ENCODE results near the gene MRPL21. TPM values are rescaled to one million over a fixed set of nuclear protein-coding genes. Genes with fewer than 3 reads are reported as not detected.

Gene MRPL21
- total RNA-seq, 4 donors from 2014 or later: 61.0 to 75.5 (median 64.6) TPM

DNA sequence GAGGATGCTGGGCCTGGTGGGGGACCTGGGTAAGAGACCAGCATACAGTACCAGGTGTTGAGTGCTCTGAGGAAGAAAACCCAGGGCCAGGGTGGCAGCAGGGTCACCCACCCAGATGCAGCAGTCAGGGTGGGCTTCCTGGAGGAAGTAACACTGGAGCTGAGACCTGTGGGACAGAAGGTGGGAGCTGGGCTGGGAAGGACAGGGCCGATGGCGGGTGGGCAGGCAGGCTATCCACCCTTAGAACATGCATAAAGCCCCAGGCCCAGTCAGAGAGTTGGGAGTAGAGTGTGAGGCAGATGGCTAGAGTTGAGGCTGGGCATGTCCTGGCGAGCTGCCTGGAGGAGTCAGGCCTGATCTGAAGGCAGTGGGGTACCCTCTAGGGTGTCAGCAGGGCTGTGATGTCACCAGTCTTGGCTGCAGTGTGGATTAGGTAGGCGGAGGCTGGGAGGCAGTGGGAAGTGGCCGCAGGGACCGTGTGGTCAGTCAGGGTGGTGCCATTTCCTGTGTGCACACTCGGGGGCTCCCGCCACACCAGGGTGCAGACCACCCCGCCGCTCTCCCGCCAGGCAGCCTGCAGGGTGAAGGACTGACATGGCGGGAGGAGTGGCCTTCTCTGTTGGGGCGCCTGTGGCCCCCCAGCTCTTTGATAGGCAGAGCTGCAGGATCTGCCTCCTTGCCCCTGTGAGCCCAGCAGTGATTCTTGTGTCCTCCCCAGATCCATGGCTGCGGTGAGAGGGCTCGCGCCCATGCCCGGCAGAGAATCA is 35.4 kb upstream of the MRPL21 start:
- H3K36me3 ChIP-seq: peaks cover 0 to 64% of the 10 kb centered on the region in 2 donors
- no peak overlapping the region for H3K4me3 ChIP-seq
- no peak overlapping the region for H3K27ac ChIP-seq
- intact Hi-C loops (cut with DNase I; ENCODE audit: low total_unique reads): no loop called here
- H3K27me3 ChIP-seq: no peaks in the 10 kb centered on the region
- in situ Hi-C loops (cut with MboI; ENCODE audit: low sequenced_read_pairs in 4 of 4): no loop called here
- no peaks in the 10 kb centered on the region for H3K9me3 ChIP-seq
- DNase-seq: no peak
- no peaks in the 10 kb centered on the region for H3K4me1 ChIP-seq
- TF ChIP-seq, protein P1, sequence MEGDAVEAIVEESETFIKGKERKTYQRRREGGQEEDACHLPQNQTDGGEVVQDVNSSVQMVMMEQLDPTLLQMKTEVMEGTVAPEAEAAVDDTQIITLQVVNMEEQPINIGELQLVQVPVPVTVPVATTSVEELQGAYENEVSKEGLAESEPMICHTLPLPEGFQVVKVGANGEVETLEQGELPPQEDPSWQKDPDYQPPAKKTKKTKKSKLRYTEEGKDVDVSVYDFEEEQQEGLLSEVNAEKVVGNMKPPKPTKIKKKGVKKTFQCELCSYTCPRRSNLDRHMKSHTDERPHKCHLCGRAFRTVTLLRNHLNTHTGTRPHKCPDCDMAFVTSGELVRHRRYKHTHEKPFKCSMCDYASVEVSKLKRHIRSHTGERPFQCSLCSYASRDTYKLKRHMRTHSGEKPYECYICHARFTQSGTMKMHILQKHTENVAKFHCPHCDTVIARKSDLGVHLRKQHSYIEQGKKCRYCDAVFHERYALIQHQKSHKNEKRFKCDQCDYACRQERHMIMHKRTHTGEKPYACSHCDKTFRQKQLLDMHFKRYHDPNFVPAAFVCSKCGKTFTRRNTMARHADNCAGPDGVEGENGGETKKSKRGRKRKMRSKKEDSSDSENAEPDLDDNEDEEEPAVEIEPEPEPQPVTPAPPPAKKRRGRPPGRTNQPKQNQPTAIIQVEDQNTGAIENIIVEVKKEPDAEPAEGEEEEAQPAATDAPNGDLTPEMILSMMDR (IDR thresholded peaks at IDR 0.05 in 4 of 5, conservative IDR thresholded peaks at IDR 0.05 in 1 of 5): no peak
- TF ChIP-seq POLR2A (IDR thresholded peaks at IDR 0.05): no peak
- ATAC-seq: no peak

DNA sequence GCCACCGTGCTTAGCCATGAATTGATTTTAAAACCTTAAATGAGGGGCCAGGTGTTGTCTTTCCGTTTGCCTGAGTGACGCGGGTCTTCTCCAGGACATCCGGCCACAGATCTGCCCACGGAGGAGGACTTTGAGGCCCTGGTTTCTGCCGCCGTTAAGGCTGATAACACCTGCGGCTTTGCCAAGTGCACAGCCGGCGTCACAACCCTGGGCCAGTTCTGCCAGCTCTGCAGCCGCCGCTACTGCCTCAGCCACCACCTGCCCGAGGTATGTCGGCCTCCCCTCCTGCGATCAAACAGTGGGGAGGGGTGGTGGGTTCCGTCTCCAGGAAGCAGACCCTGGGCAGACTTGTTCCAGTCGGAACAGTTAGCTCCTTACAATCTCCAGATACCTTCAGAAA is 34.5 kb upstream of the MRPL21 start:
- in situ Hi-C loops (cut with MboI; ENCODE audit: low sequenced_read_pairs in 4 of 4): no loop called here
- ATAC-seq: no peak
- DNase-seq: no peak

DNA sequence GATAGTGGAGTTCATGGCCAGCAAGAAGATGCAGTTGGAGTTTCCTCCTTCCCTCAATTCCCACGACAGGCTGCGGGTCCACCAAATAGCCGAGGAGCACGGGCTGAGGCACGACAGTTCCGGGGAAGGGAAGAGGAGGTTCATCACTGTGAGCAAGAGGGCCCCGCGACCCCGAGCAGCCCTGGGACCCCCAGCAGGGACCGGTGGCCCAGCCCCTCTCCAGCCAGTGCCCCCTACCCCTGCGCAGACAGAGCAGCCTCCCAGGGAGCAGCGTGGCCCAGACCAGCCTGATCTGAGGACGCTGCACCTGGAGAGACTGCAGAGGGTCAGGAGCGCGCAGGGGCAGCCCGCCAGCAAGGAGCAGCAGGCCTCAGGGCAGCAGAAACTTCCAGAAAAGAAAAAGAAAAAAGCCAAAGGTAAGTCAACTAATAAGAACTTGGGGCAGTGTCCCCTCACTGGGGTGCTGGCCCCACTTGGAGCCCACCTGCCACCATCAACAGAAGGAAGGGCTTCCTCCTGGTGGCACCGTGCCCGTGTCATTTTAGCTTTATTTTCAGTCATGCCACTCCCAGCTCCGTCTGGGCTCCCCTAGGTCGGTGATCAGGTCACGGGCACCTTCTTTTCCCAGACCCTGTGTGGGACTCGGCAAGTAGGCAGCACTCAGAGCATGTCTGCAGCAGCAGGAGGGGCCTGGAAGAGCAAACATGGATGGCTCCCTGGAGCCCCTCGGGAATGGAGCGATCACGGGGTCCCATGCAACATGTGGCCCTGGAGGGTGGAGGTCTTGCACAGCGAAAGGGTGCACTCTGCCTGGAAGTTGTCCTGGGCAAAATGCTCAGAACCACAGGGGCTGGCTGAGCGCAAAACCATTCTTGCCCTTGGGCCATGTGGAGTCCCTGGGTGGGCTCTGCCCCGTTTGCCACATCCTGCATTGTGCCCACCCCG is 33.3 kb upstream of the MRPL21 start:
- H3K36me3 ChIP-seq: peaks cover 0 to 72% of the 10 kb centered on the region in 2 donors

More for the DNA sequence above, 34.5 kb upstream of the MRPL21 start:
- Histone ChIP-seq H3K4me1 (no peaks in the 10 kb centered on the region), H3K9me3 (no peaks in the 10 kb centered on the region), H3K27ac (no peak overlapping the region), H3K36me3 (peaks cover 0 to 72% of the 10 kb centered on the region in 2 donors), H3K4me3 (no peak overlapping the region), H3K27me3 (no peaks in the 10 kb centered on the region)
- intact Hi-C loops (cut with DNase I; ENCODE audit: low total_unique reads): no loop called here
- TF ChIP-seq, protein P1 (IDR thresholded peaks at IDR 0.05 in 4 of 5, conservative IDR thresholded peaks at IDR 0.05 in 1 of 5): no peak
- TF ChIP-seq POLR2A (IDR thresholded peaks at IDR 0.05): no peak

DNA sequence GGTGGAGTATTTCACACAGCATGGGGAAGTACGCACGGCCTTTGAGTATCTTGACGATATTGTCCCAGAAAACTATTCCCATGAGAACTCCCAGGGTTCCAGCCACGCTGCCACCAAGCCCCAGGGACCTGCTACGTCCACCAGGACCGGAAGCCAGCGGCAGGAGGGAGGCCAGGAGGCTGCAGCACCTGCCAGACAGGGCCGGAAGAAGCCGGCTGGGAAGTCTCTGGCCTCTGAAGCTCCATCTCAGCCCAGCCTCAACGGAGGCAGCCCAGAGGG is 32.7 kb upstream of the MRPL21 start:
- DNase-seq: no peak
- no peak overlapping the region for H3K27ac ChIP-seq
- intact Hi-C loops (cut with DNase I; ENCODE audit: low total_unique reads): no loop called here

More for the DNA sequence above, 33.3 kb upstream of the MRPL21 start:
- intact Hi-C loops (cut with DNase I; ENCODE audit: low total_unique reads): no loop called here
- DNase-seq (no peak), ATAC-seq (no peak)
- Histone ChIP-seq H3K9me3 (no peaks in the 10 kb centered on the region), H3K4me1 (no peaks in the 10 kb centered on the region), H3K27me3 (no peaks in the 10 kb centered on the region), H3K27ac (no peak overlapping the region), H3K4me3 (no peak overlapping the region)
- in situ Hi-C loops (cut with MboI; ENCODE audit: low sequenced_read_pairs in 4 of 4): no loop called here
- TF ChIP-seq, protein P1 (IDR thresholded peaks at IDR 0.05 in 4 of 5, conservative IDR thresholded peaks at IDR 0.05 in 1 of 5): no peak
- no peak for TF ChIP-seq POLR2A (IDR thresholded peaks at IDR 0.05)

More for the DNA sequence above, 32.7 kb upstream of the MRPL21 start:
- no peaks in the 10 kb centered on the region for H3K4me1 ChIP-seq
- TF ChIP-seq, protein P1 (IDR thresholded peaks at IDR 0.05 in 4 of 5, conservative IDR thresholded peaks at IDR 0.05 in 1 of 5): no peak
- TF ChIP-seq POLR2A (IDR thresholded peaks at IDR 0.05): no peak
- in situ Hi-C loops (cut with MboI; ENCODE audit: low sequenced_read_pairs in 4 of 4): no loop called here
- no peak overlapping the region for H3K4me3 ChIP-seq
- peaks cover 0 to 75% of the 10 kb centered on the region in 2 donors for H3K36me3 ChIP-seq
- H3K27me3 ChIP-seq: no peaks in the 10 kb centered on the region
- no peak for ATAC-seq
- no peaks in the 10 kb centered on the region for H3K9me3 ChIP-seq

Measured in gastrocnemius medialis (tissue), 4 donors.